Activated T-cell treated with anti-CD3 and anti-CD28 coated beads, Interleukin-2, amount 50 U/mL, for 48 hours (primary cell): ENCODE results near the gene ROR1.

ENCODE experiments used
- DNase-seq, 2 experiments: peaks; one replicate each; pipeline ENCODE4 v3.0.0-alpha.2; 2020

ROR1 gene

DNA sequence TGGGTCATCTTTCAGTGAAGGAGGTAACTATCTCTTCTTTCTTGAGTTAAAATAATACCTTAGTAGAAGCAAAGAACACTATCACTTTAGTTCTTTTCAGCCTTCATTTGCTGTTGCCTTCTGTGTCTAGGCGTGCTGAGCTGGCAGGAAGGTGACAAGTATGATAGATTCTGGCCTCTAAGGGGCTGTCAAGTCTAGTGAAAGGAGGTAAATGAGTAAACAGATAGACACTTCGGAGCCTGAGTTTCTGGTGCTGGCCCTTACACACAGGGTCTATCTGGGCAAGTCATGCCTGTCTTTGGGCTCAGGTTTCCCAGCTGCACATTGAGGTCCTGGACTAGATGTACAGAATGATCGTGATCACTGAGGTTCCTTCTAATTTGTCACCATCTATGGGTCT, 89.3 kb downstream of the ROR1 start:
- DNase-seq, result no peak

DNA sequence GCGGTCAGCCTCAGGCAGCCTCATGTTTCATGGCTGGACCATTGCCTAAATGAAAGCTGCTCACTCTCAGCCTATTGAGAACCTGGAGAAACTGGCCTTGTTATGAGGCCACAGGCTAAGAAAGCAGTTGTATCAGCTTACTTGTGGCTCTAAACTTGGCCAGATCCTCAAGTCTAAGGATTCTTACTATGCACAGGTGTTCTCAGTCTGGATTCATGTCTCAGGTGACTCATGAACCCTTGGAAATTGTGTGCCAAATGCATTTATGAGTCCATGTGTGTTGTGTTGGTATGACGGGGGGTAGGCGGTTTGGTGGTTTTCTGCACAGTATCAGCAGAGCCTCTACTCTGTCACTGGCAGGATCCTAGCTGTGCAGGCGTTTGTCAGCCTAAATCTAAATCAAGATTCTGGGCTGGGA, 90.4 kb downstream of the ROR1 start:
- DNase-seq, result no peak

DNA sequence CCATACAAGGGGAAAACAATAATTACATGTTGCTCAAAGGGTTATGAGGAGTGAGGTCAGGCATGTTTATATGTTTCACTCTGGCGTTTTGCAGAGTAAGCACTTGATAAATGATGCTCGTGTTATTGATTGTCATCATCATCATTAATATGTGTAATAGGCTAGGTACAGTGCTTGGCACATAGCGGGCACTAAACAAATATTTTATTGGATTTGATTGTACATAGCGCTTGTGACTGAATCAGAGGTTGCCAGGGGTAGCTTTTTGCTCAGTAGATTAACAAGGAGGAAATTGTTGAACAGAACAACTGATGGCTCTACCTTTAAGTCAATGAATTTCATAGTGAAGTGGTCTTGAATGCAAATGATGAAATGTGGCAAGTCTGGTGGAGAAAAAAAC, 91.7 kb downstream of the ROR1 start:
- DNase-seq, result no peak

DNA sequence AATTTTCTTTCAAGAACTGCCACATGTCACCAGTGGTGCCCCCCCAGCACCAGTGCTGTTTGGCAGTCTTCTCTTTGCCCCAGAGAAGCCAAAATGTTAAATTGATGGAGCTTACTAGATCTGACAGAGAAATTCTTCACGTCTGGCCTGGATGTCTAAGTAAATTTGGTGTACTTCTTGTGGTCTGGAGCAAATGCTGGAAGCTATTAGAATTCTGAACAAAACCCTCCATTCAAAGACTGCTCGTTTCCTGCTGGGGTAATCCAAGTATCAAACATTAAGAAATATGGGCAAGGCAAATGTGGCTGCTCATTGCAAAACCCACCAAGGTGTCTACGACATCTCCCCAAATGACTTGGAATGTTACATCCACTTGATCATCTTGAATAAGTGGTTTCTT, 92.3 kb downstream of the ROR1 start:
- DNase-seq, result no peak

DNA sequence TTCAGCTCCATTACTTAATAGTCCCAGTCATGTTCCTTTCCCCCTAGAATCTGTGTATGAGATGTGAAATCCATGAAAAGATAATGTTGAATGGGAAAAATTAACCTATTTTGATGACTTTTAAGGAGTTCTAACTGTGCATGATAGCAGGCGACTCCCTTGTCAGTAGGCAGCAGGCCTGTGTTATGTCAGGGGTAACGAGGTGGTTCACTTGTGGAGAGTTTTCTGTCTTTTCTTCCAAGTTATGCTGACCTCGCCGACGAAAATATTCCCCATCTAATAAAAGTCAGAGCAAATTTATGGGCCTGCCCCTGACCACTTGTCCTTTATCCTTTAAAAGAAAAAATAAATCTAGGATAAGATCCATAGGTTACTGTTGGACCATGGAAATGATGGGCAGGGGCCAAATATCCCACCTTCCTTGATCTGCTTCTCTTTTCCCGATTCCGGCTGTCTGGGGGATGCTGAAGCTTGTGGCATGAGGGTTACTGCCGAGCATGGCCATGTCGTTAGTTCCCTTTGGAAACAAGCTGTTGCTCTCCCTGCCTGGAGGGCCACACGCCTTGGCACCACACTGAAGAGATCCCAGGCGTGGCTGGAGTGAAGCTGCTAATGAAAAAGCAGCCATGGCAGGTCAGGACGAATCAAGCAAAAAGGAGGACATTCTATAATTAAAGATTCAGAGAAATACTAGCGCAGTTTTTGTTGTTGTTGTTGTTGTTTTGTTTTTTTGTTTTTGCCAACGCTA, 93.8 kb downstream of the ROR1 start:
- no peak for DNase-seq

DNA sequence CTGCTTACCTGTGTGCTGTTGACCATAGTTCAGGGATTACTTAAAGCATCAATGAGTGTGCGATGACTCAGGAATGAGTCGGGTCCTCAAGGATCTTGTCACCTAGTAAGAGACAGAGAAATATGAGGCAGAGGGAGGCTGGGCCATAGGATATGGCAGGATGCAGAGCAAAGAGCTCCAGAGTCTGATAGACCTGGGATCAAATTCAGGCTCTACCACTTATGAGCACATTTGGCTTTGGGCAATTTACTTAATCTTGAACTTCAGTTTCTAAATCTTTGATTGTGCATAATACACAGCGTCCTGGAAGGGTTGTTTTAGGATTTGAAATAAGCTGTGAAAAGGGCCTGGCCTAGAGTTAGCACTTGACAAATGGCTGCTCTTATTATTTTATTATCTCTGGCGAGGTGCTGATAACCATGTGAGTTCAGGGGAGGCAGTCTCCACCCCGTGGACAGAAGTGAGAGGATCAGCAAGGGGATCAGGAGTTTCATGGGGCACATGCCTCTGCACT, 94.5 kb downstream of the ROR1 start:
- DNase-seq, result peak in 1 of 2 experiments; percentile 24

DNA sequence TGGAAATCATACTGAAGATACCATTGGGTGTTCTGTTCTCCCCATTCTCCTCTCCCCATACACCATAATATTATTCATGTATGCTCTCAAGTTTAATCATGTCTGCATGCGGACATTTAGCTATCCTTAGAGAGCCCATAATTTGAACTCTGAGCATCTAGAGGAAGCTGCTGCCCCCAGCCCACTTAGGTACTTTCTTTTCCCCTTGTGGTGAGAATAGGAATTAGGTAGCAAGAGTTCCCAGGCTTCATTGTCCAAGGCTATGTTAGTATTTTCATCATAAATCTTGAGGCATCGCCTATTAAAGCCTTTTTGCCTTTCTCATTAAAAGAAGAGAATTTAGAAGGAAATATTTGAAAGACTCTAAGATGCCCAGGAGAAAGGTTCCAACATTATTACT, 96.3 kb downstream of the ROR1 start:
- no peak for DNase-seq

DNA sequence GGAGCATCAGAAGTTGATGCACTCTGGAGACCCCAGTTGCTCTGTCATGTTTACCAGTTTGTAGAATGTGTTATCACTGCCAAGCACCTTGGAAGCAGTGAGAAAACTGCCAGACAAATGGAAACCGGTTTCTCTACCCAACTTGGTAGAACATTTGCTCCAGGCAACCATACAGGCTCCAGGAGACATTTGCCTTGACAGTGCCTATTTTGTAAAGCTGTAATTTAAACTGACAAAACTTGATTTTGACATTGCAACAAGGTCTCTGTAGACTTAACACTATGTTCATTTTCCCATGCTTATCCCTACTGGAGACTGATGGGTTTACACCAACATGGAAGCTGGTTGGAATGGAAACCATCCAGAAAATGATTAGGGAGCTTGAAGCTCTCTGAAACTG, 97.6 kb downstream of the ROR1 start:
- DNase-seq, result no peak

DNA sequence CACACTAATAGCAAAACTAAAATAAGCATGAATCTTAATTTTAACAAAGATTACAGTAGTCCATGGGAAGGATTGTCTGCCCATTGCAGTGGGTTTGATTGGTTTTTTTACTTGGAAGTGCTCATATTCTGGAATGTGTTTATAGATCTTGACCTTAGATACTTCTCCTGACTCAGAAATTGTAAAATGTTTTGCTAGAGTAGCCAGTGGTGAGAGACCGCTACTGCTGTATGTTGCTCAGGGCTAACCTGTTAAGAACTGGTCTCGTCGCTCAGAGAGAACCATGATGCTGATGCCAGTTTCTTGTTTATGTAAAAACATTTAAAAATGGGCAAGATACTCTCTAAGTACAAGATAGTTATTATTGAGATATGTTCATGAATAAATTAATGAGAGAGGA, 99.9 kb downstream of the ROR1 start:
- no peak for DNase-seq

DNA sequence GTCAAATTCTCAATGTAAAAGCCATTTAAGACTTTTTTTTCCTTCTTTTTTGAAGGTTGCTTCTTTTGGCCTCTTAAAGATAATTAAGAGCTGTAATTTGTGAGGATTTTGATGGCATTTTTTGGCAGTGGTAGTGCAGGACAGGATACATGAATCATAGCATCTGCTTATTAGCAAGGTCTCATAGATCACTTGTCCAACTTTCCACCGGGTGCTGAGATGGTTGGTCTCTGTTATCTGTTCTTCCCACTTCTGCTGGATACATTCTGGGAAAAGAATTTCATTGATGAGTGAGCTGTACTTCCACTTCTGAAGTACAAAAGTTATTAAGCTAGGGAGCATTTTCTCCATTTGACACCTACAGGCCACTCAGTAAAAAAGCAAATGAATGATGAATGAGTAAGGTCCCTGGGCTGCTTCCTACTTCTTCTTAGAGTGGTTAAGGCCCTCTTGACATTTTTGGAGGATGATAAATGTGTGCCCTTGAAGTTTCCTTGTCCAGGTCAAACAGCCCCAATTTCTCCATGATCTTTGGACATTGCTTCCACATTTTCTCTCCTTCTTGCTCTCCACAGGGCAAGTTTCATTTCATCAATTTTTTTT, 100.6 kb downstream of the ROR1 start:
- no peak for DNase-seq

DNA sequence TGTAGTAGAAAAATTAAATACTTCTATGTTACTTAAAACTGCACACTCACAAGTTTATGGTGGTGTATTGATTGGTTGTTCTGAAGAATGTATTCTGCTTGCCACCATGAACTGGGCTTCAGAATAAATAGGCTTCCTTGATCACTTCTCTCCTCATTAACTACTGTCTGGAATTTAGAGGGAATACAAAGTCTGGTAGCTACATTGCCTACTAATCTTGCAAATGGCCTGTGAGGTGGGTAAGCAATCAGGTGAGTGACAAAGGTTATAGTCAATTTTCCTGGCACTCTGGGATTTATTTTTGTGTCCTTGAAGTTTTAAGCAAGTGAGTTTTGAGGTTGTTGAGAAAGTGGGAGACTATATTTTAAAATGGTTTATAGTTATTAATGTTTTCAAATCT, 101.8 kb downstream of the ROR1 start:
- no peak for DNase-seq

DNA sequence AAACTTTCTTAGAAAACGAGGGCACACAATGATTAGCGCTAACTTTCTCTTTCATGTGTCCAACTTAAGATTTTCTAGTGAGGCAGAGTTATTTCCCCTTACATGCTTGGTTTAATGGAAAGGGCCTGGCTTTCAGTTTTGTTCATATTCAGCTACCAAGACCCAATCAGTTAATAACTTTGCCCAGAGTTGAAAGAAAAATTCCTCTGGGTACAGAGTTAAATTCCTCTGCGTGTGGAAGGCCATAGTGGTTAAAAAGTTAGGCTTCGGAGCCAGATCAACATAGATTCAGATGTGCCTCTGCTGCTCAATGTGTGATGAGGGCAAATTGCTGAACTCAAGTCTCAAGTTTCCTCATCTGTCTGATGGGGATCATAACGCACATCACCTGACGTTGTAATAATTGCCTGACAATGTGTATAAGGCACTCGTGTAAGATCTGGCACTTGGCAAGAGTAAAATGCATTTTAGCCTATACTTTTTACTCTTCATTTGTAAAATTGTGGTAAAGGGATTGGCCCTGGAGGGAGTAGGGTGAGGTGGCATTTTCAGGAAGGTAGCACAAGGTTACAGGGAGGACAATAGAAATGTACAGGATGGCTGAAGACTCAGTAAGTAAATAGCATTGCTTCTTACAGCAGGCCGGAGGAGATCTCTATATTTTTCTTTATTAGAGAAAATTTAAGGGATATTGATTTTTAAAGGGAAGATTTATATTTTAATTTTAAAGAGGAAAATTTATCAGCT, 103.4 kb downstream of the ROR1 start:
- no peak for DNase-seq

DNA sequence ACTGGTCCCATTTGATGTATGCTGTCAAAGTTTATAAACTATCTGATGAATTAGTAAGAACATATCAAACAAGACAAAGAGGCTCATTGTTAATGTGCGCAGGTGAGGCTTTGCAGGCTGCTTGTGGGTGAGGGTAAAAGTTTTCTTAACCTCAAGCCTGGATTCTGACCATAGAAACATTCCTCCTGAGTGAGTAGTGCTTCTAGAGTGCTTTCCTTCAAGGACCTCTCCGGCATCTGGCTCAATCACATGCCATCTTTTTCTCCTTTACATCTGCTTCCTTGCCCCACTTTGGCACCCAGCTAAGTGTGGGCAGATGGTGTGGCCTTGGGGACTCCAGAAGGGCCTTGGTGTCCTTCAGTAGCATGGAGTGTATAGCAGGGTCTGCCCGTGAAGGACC, 104.0 kb downstream of the ROR1 start:
- DNase-seq, result no peak

DNA sequence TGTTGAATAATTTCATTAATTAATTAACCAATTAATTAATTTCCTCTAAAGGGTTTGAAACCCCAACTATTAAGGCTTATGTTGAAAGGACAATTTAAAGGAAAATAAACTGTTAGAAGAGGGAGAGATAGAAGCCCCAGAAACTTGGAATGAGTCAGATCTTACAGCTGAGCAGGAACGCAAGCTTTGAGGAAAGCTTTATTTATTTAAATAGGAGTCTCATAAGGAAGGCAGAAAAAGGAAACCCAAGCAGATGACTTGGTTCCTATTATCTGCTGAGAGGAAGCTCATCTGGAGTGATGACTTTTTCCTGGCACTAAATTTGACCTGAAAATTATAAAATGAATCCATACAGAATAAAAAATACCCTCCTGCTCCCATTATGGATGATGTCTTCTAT, 105.1 kb downstream of the ROR1 start:
- no peak for DNase-seq

DNA sequence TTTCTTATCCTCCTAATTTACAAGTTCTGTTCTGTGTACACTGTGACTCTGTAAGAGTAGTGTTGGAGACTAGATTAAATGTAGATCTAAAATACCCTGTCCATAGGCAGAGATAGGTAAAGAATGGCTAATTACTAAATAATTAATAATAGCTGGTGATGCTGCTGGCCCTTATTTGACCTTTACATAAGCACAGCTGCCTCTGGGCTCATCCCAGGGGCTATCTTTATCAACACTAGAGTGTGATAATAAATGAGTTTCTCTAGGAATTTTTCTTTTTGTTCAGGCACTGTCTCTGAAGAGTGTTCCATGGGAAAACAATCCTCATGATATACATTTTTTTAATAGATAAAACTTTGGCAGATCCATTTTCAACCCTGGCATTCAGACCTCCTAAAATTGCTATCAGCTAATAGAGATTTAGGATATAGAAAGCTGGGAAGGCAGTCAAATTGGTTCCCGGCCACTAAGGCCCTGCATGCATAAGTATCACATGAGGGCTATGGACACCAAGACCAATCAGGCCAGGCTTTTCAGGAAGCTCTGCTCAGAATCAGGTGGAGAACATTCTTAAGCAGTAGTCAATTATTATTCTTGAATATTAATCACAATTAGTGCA, 107.2 kb downstream of the ROR1 start:
- DNase-seq, result no peak

DNA sequence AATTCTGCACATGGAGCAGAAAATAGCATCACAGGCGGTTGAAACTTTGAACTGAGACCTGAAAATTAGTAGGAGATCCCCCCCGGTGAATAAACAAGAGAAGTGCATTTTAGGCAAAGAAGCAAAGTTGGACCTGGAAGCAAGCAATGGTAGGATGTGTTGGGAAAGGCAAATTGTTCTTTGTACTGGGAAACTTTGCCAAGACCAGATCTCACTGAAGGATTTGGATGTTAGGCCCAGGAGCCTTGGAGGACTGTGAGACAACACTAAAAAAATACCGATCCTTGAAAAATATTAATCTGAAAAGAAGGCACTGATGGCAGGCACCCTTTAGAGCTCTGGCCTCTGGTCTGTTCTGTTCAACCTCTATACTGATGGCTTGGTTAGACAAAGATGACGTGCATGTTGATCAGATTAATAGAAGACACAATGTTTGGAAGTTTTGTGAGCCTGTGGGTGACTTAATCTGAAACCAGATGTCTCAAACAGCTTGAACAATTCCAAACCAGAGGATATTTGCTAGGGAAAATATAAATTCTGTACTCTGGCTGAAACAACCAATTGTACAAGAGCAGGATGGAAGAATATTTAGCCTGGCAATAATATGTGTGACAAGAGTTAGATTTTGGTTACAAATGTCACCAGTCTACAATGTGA, 108.4 kb downstream of the ROR1 start:
- DNase-seq, result no peak

DNA sequence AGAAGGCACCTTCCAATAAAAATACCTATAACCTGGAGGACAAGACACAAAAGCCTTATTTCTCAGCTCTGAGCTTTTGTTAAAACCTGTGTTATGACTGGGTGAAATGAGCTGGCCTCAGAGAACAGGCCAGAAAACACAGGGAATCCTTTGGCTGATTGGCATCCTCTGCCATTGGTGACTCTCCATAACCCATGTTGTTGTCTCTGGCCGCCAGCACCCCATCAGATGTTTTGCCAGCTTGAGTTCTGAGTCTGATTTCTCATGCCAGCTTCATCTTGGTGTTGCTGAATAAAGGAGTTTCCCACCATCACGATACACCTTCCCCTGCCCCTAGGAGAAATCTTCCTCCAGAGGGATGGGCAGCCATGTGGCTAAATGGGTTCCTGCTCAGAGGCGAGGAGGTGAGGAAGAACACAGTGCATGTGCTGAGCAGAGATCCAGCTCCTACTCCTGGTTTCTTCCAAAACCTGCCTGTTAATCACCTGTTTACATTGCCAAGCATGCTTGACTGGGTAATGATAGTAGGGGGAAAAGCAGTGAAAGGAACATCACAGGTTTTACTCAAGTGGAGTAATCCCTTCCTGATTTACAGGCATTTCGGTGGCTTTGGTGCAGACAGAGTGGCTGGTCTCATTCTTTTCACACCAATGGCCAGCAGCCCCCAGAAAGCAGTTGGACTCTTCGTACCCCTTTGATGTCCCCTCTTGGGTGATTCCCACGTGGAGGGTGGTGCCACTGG, 109.8 kb downstream of the ROR1 start:
- DNase-seq, result no peak

DNA sequence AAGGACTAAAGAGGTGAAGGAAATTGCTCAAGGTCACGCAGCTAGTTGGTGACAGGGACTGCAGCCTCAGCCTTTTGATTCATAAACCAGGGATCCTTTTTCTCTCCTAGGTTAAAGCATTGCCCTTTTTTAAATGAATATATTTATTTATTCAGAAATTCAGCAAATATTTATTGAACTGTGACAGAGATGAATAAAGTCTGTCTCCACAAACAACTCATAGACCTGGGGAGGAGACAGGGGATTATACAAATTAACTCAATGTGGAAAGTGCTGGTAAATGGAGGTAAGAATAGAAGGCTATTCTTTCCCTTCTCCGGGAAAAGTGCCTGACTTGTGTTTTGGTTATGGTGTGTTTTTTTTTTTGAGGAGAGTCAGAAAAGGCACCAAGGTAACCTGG, 110.7 kb downstream of the ROR1 start:
- DNase-seq, result no peak

DNA sequence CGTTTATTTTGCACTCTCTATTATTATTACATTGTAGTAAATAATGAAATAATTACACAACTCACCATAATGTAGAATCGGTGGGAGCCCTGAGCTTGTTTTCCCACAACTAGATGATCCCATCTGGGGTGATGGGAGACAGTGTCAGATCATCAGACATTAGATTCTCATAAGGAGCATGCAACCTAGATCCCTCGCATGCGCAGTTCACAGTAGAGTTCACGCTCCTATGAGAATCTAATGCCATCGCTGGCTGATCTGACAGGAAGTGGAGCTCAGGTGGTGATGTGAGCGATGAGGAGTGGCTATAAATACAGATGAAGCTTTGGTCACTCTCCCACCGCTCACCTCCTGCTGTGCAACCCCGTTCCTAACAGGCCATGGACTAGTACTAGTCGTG, 112.1 kb downstream of the ROR1 start:
- no peak for DNase-seq

DNA sequence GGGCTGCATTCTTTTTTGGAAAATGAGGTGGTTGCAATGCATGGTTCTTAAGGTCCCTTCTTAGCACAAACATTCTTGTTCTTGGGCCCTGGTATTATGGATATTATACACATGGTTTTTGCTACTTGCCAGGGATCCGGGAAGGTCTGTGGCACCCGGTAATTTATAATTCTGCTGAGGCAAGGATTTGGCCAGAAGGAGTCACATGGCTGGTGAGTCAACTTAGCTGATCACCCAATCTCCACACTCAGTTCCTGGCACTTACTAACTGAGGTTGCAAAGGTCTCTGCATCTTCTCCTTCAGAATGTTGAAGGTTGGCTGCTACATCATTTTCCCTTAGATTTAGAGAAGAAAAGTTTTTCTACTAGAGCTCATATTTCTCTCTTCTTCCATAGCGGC, 112.5 kb downstream of the ROR1 start:
- DNase-seq, result no peak

DNA sequence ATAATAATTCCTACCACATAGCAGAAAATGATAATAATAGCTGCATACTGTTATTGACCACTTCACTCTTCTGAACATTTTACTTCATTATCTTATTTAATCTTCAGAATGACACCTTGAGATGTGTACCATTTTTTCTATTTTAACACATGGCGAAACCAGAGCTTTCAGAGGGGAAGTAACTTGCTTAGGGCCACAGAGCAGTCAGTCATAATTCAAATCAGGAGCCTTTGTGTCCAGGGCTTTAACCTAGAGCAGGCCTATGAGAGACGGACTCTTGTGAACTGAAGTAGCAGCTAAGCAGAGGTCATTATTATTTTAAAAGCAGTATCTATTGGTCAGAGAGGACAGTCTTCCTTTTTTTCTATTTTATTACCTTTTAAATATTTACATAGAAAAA, 114.0 kb downstream of the ROR1 start:
- DNase-seq, result no peak

DNA sequence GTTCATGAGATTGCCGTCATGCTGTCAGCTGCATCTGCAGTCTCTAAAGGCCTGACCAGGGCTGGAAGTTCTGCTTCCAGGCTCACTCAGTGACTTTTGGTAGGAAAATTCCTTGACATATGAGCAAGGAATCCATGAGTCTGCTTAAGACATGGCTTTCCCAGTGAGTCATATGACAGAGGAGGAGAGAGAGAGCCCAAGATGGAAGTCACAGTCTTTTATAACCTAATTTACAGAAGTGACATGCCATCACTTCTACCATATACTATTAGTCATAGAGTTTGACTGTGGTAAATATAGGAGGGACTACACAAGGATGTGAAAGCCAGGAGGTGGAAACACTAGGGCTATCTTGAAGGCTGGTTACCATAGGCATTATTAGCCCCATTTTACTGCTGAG, 115.2 kb downstream of the ROR1 start:
- DNase-seq, result no peak
